GM13976 (cell line): ENCODE results near the gene FOXN4.
A peak's percentile ranks its signal among the peaks of the same experiment; 100 is the strongest.

Experiments
- DNase-seq: peaks from one replicate; pipeline ENCODE4 v3.0.0; 2012; ENCODE audit warnings: low spot score
- in situ Hi-C: fragments of 300-500 bp; cut with MboI; formaldehyde crosslinking; loops from one replicate; pipeline ENCODE4 v1.12.0; 2022; ENCODE audit warnings: low sequenced_read_pairs, mixed read lengths, inconsistent platforms; ENCODE audit not compliant: unreplicated experiment
- TF ChIP-seq, protein P1 (sequence below): IDR thresholded peaks from 2 replicates; pipeline ENCODE4 v1.5.1; 2012; ENCODE audit warnings: borderline replicate concordance, mild to moderate bottlenecking; ENCODE audit not compliant: insufficient read depth; ENCODE audit errors: extremely low read depth, missing control alignments, control extremely low read depth

Gene FOXN4

DNA sequence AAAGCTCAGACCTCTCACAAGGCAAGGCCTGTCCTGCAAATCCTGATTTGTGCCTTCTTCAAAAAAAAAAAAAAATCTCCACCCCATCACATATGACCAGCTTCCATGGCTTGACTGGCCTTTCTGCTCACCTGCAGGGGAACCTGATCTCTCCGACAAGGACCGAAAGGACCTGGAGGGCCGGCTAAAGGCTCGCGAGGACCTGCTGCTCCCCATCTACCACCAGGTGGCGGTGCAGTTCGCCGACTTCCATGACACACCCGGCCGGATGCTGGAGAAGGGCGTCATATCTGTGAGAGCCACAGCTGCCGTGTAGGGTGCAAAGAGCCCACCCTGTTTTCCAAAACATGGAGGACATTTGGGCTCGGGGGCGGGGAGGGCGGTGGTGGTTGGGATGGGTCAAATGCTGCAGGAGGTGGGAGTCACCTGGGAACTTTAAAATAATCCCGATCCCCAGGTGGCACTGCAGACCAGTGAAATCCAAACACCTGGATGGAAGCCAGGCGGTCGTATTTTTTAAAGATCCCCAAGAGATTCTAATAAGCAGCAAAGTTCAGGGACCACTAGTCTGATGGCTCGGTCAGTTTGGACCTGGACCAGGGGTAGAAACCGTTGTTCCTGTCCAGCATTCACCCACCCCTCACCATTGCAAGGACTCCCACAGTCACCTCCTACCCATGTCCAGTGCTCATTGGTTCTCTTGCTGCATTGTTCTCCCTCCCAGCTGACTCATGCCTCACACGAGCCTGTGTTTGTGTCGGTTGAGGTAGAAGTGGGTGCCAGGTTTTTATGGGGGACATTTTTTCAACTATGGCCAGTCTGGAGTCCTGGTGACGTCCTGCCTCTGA, 44.8 kb downstream of the FOXN4 start:
- peak; percentile 87 for DNase-seq
- in situ Hi-C loops, result loop anchor here (10.0 kb wide), 1 partner anchor 130 kb away; no protein-coding TSS in a partner anchor
- TF ChIP-seq, protein P1, sequence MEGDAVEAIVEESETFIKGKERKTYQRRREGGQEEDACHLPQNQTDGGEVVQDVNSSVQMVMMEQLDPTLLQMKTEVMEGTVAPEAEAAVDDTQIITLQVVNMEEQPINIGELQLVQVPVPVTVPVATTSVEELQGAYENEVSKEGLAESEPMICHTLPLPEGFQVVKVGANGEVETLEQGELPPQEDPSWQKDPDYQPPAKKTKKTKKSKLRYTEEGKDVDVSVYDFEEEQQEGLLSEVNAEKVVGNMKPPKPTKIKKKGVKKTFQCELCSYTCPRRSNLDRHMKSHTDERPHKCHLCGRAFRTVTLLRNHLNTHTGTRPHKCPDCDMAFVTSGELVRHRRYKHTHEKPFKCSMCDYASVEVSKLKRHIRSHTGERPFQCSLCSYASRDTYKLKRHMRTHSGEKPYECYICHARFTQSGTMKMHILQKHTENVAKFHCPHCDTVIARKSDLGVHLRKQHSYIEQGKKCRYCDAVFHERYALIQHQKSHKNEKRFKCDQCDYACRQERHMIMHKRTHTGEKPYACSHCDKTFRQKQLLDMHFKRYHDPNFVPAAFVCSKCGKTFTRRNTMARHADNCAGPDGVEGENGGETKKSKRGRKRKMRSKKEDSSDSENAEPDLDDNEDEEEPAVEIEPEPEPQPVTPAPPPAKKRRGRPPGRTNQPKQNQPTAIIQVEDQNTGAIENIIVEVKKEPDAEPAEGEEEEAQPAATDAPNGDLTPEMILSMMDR, result peak; percentile 70

DNA sequence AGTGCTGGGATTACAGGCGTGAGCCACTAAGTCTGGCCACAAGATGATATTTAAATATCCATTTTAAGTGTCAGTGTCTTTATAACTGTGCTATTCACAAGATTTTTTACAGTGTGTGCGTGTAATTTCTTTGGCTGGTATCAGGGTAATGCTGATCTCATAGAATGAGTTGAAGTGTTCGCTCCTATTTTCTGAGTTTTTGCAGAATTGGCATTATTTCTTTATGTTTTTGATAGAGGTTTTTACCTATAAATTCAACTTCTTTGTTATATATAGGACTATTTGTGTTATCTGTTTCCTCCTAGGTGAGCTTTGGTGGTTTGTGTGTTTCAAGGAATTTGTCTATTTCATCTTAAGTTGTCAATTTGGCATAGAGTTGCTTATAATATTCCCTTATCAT, 45.6 kb downstream of the FOXN4 start:
- in situ Hi-C loops, result loop anchor here (10.0 kb wide), 1 partner anchor 131 kb away; no protein-coding TSS in a partner anchor
- DNase-seq, result no peak
- TF ChIP-seq, protein P1, result no peak

DNA sequence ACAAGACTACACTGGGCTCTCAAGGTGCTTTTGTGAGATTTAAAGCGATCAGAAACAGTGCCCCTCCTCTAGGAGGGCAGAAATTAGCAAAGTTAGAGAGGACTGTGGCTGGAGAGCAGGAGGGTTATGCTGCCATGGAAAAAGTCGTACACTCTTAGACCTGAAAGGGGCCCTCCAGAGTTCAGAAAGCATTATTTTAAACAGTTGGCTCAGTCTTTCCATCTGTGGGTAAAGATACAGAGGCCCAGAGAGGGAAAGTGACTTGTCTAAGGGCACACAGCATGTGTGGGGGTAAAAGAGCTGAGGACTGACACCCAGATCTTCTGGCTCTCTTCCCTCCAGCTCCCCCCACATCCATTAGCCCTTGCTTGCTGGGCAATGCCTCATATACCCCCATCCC, 47.1 kb downstream of the FOXN4 start:
- TF ChIP-seq, protein P1, result no peak
- in situ Hi-C loops, result loop anchor here (10.0 kb wide), 1 partner anchor 133 kb away; no protein-coding TSS in a partner anchor
- DNase-seq, result no peak

DNA sequence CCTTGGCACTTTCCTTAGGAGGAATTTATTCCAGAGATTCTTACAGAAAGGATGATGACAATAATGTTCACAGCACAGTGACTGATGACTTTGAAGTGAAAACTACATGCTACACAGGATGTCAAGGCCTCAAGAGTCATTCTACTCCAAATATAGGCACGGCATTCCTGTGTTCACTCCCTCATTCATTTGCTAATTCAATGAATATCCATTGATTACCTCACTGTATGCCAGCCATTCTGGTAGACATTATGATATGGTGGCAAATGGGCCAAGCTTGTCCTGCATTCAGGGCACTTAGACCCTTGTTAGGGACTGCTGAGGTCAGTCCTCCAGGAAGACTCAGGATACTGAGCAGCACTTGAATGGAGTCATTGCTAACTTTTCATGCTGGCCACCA, 48.0 kb downstream of the FOXN4 start:
- in situ Hi-C loops, result loop anchor here (10.0 kb wide), 1 partner anchor 134 kb away; no protein-coding TSS in a partner anchor
- DNase-seq, result no peak
- TF ChIP-seq, protein P1, result no peak

DNA sequence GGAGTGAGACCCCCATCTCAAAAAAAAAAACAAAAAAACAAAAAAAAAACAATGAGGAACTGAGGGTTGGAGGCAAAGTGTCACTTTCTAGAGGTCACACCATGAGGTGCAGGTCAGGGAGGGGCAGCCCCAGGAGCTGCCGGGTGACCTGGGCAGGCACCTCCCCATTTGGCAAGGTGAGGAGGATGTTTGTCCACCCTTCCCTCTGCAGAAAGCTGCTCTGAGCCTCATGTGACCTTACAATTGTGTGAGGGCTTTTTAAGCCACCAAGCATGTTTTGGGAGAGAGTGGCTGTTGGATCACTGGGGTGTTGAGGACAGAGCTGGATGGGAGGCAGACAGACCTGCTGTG, 49.6 kb downstream of the FOXN4 start:
- no peak for DNase-seq
- in situ Hi-C loops, result no loop called here
- TF ChIP-seq, protein P1, result no peak

DNA sequence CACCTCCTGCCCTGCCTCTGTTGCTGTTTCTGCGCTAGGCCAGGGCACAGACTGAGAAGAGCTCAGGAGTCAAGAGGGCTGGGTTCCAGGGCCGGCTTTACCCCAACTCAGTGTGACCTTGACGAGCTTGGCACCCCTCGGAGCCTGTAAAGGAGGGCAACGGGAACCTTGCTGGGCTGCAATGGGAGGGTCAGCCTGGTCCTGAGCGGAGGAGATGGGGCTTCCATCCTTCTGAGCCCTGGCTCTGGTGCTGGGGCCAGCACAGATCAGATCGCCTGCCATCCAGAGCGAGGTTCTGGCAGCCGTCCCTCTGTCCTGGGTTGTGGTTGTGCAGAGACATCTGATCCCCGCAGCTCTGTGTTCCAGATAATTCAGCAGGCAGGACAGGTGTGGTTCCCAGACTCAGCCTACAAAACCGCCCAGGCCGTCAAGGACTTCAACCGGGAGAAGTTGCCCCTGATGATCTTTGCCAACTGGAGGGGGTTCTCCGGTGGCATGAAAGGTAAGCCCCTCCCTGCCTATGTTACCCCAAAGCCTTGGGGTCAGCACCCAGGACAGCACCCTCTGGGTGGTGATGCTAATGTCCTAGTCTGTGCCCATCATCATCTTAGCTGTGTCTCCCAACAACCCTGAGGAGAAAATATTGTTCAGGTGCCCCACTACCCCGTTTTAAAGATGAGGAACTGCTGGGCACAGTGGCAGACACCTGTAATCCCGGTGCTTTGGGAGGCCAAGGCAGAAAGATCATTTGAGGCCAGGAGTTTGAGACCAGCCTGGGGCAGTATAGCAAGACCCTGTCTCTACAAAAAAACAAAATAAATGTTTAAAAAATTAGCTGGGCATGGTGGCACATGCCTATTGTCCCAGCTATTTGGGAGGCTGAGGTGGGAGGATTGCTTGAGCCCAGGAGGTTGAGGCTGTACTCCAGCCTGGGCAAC, 50.2 kb downstream of the FOXN4 start:
- TF ChIP-seq, protein P1, result no peak
- no peak for DNase-seq
- in situ Hi-C loops, result no loop called here
